HAP-1 (cell line): ENCODE results near the gene KRTAP10-8.
"Not testable (repeated sequence)": the region's sequence is repeated elsewhere in the genome, so short reads cannot be mapped to it uniquely, and the experiment has no call there.

ENCODE experiments used
- DNase-seq, 2 experiments: peaks; one replicate each; pipeline ENCODE4 v3.0.0-alpha.2; 2016 to 2020; ENCODE audit warnings: low spot score in 2 of 2
- H3K27me3 ChIP-seq: fragments of 250-450 bp; sonication (Bioruptor Pico); 2 replicates; pipeline ENCODE4 v1.5.1; 2020; ENCODE audit warnings: low read depth, mild to moderate bottlenecking, moderate library complexity
- H3K36me3 ChIP-seq: fragments of 250-450 bp; sonication (Bioruptor Pico); replicated peaks from 2 replicates; pipeline ENCODE4 v1.5.1; 2020; ENCODE audit warnings: mild to moderate bottlenecking
- H3K4me1 ChIP-seq: fragments of 250-450 bp; sonication (Bioruptor Pico); 2 replicates; pipeline ENCODE4 v1.5.1; 2020; ENCODE audit warnings: mild to moderate bottlenecking
- H3K4me3 ChIP-seq: fragments of 250-450 bp; sonication (Bioruptor Pico); 2 replicates; pipeline ENCODE4 v1.5.1; 2020; ENCODE audit warnings: mild to moderate bottlenecking, moderate library complexity
- H3K9me3 ChIP-seq: fragments of 250-450 bp; sonication (Bioruptor Pico); 2 replicates; pipeline ENCODE4 v1.5.1; 2020; ENCODE audit warnings: mild to moderate bottlenecking, moderate library complexity
- in situ Hi-C: fragments of 300-500 bp; cut with MboI; formaldehyde crosslinking; loops from 3 replicates; pipeline ENCODE4 v1.14.3; 2020; ENCODE audit warnings: low sequenced_read_pairs, inconsistent platforms, mixed read lengths

KRTAP10-8 gene

GRCh38 chr21:44599264-44600029 lies 12.4 kb upstream of the KRTAP10-8 start:
- Histone ChIP-seq H3K4me3 (no peak overlapping the region), H3K9me3 (no peaks in the 10 kb centered on the region), H3K36me3 (no peaks in the 10 kb centered on the region), H3K4me1 (no peaks in the 10 kb centered on the region), H3K27me3 (0 out of 2 replicates have a peak, but pooled peaks cover 4% of the 10 kb centered on the region)
- in situ Hi-C loops: no loop called here
- no peak for DNase-seq

- H3K27me3 ChIP-seq, in situ Hi-C loops, H3K4me3 ChIP-seq: not testable (repeated sequence)
These were observed 11.5 kb upstream of the KRTAP10-8 start, which contains the start of gene KRTAP10-7 for GRCh38 chr21:44600118-44600978. Gene KRTAP10-7 (plus strand): TSS chr21:44600597. CDS start chr21:44600622, 25 bp downstream.

DNA sequence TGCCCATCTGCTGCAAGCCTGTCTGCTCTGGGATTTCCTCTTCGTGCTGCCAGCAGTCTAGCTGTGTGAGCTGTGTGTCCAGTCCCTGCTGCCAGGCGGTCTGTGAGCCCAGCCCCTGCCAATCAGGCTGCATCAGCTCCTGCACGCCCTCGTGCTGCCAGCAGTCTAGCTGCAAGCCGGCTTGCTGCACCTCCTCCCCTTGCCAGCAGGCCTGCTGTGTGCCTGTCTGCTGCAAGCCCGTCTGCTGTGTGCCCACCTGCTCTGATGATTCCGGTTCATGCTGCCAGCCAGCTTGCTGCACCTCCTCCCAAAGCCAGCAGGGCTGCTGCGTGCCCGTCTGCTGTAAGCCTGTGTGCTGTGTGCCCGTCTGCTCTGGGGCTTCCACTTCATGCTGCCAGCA lies 10.8 kb upstream of the KRTAP10-8 start:
- H3K27me3 ChIP-seq, H3K36me3 ChIP-seq, H3K9me3 ChIP-seq, in situ Hi-C loops, H3K4me3 ChIP-seq, DNase-seq, H3K4me1 ChIP-seq: not testable (repeated sequence)

More at GRCh38 chr21:44600118-44600978, 11.5 kb upstream of the KRTAP10-8 start, which contains the start of gene KRTAP10-7:
- H3K9me3 ChIP-seq, H3K36me3 ChIP-seq, DNase-seq, H3K4me1 ChIP-seq: not testable (repeated sequence)

DNA sequence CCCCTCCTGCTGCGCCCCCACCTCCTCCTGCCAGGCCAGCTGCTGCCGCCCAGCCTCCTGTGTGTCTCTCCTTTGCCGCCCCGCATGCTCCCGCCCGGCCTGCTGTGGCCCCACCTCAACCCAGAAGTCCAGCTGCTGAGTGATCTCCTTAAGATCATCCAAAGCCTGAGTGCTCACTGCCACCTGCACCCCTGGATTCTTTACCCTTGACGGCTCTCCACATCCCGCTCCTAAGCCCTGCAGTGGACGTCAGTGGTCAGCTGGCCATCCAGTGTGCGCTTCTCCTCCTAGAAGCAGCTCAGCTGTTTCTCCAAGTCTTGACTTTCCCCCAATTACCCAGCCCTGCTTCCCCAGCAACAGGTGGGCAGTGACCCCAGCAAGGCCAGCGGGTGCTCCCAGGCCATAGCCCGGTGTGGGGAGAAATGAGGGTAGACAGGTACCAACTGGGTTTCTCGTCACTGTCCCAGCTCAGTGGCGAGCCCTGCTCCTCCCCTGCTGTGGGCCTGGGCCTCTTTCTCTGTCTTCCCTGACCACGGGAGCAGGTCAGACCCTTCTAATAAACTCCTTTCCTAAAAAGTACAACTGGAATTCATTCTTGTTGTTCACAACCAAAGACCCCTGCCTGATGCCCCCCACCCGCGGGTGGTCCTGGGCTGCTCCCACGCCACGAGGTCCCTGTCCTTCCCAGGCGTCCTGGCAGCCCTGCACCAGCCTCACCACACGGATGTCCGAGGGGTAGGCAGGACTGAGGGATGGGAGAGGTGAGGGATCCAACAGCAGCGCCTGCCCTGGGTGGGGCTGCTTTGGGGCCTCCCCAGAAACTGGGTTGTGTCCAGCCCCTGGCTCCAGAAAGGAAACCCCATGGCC lies 10.1 kb upstream of the KRTAP10-8 start:
- Histone ChIP-seq H3K27me3 (0 out of 2 replicates have a peak, but pooled peaks cover 2% of the 10 kb centered on the region), H3K36me3 (no peaks in the 10 kb centered on the region), H3K4me1 (no peaks in the 10 kb centered on the region), H3K9me3 (no peaks in the 10 kb centered on the region), H3K4me3 (no peak overlapping the region)
- no peak for DNase-seq
- in situ Hi-C loops: no loop called here

DNA sequence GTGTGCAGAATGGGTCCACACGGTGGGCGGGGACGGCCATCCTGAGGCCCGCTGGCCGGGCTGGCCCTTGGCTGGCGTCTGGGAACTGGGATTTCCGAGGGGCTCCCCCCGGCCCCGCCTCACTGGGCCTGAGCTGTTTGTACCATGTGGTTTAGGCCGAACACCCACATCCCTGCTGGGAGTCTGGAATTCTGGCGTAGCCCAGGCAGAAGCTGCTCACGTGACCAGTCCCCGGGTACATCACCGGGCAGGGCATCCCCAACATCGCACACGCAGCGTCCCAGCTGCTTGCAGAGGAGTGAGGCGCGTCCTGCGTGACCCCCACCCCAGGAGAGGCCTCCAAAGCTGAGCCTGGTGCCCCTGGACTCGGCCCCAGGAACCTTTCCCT lies 9.4 kb upstream of the KRTAP10-8 start:
- Histone ChIP-seq H3K9me3 (no peaks in the 10 kb centered on the region), H3K4me3 (no peak overlapping the region), H3K4me1 (no peaks in the 10 kb centered on the region), H3K27me3 (no peaks in the 10 kb centered on the region), H3K36me3 (no peaks in the 10 kb centered on the region)
- DNase-seq: no peak
- in situ Hi-C loops: no loop called here

DNA sequence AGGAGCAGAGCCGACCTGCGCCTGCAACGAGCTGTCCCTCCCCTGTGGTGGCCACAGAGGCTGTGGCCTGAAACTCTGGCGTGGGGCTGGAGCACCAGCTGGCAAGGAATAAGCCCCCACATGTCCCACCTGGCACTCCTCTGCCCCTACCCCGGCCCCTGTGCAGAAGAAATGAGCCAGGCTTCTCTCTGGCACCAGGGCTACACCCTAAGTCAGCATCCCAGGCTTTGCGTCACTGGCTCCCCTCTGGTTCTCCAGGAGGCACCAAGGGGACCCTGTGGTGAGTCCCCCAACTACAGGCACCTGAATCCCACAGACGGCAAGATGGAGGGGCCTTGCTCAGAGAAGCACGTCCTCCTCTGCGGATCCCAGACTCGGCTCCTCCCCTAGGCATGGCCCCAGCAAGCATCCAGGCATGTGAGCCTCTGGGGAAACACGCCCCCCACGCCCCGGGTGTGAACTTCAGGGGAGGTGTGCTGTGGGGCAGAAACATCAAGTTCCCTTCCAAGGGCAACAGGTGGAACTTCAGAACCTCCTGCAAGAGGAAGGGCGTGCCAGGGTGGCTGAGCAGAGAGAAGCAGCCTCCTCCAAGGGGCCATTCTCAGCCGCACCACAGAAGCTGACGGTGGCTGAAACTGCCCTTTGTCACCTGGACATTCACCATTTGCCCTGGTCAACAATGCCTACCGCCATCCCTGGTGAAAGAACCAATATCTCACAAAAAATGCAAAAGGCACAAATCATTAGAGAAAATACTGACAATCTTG lies 8.6 kb upstream of the KRTAP10-8 start:
- Histone ChIP-seq H3K9me3 (no peaks in the 10 kb centered on the region), H3K4me3 (no peak overlapping the region), H3K27me3 (no peaks in the 10 kb centered on the region), H3K36me3 (no peaks in the 10 kb centered on the region), H3K4me1 (no peaks in the 10 kb centered on the region)
- DNase-seq: no peak
- in situ Hi-C loops: no loop called here

- Histone ChIP-seq H3K4me3 (no peak overlapping the region), H3K4me1 (no peaks in the 10 kb centered on the region), H3K9me3 (no peaks in the 10 kb centered on the region), H3K36me3 (no peaks in the 10 kb centered on the region), H3K27me3 (no peaks in the 10 kb centered on the region)
- in situ Hi-C loops: no loop called here
- no peak for DNase-seq
These were observed 8.0 kb upstream of the KRTAP10-8 start for GRCh38 chr21:44603911-44604310.

DNA sequence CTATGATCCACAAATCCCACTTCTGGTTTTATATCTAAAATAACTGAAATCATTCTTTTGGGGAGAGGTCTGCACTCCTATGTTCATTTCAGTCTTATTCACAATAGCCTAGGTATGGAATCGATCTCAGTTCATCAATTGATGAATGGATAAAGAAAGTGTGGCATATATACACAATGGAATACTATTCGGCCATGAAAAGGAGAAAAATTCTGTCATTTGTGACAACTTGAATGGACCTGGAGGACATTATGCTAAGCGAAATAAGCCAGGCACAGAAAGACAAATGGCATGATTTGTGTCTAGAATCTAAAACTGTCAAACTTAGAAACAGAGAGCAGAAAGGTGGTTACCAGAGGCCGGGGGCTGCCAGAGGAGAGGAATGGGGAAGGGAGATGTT lies 5.4 kb upstream of the KRTAP10-8 start:
- H3K4me3 ChIP-seq: no peak overlapping the region
- no peaks in the 10 kb centered on the region; the same call in 1 of the 2 replicates for H3K9me3 ChIP-seq
- in situ Hi-C loops: no loop called here
- H3K27me3 ChIP-seq: no peaks in the 10 kb centered on the region
- H3K36me3 ChIP-seq: no peaks in the 10 kb centered on the region
- H3K4me1 ChIP-seq: no peaks in the 10 kb centered on the region
- DNase-seq: no peak

DNA sequence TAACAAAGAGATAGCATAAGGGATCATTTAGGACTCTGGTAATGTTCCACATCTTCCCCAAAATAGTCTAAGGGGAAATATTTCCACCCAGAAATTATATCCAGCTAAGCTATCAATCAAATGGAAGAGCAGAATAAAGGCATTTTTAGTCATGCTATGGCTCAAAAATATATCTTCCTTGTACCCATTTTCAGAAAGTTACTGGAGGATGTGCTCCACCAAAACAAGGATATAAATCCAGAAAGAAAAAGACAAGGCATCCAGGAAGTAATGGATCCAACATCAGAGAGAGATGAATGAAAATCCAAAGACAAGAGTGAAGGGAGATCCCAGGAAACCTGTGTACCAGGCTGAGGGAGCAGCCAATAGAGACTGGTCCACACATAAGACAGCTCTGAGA lies 2.7 kb upstream of the KRTAP10-8 start:
- in situ Hi-C loops: no loop called here
- no peak overlapping the region for H3K4me3 ChIP-seq
- H3K27me3 ChIP-seq: no peaks in the 10 kb centered on the region
- DNase-seq: no peak
- no peaks in the 10 kb centered on the region; the same call in 1 of the 2 replicates for H3K9me3 ChIP-seq
- H3K4me1 ChIP-seq: no peaks in the 10 kb centered on the region
- no peaks in the 10 kb centered on the region for H3K36me3 ChIP-seq

- in situ Hi-C loops, H3K4me3 ChIP-seq, H3K4me1 ChIP-seq, H3K27me3 ChIP-seq, DNase-seq, H3K9me3 ChIP-seq, H3K36me3 ChIP-seq: not testable (repeated sequence)
These were observed 1.6 kb upstream of the KRTAP10-8 start for GRCh38 chr21:44610157-44610843.

GRCh38 chr21:44611551-44611950 lies 328 bp upstream of the KRTAP10-8 start:
- Histone ChIP-seq H3K4me1 (no peaks in the 10 kb centered on the region), H3K27me3 (no peaks in the 10 kb centered on the region), H3K36me3 (no peaks in the 10 kb centered on the region), H3K9me3 (no peaks in the 10 kb centered on the region; the same call in 1 of the 2 replicates), H3K4me3 (no peak overlapping the region)
- DNase-seq: no peak
- in situ Hi-C loops: no loop called here

DNA sequence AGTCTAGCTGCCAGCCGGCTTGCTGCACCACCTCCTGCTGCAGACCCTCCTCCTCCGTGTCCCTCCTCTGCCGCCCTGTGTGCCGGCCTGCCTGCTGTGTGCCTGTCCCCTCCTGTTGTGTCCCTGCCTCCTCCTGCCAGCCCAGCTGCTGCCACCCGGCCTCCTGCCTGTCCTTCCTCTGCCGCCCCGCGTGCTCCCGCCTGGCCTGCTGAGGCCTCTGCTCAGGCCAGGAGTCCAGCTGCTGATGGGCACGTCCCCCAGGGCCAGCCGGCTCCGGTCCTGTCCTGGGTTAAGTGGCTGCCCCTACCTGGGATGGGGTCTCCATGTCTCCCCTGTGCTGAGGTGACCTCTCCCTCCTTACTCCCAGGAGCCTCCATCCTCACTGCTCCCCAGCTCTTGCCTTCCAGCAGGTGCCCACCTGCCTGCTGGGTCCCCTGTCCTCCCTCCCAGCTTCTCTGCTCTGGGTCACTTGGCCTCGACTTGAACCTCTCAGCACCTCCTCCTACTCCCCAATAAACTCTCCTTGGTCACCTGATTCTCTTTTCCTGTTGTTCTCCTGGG lies 870 bp downstream of the KRTAP10-8 start:
- in situ Hi-C loops: no loop called here
- no peaks in the 10 kb centered on the region; the same call in 1 of the 2 replicates for H3K9me3 ChIP-seq
- no peaks in the 10 kb centered on the region for H3K27me3 ChIP-seq
- DNase-seq: no peak
- no peak overlapping the region for H3K4me3 ChIP-seq
- H3K36me3 ChIP-seq: no peaks in the 10 kb centered on the region
- no peaks in the 10 kb centered on the region for H3K4me1 ChIP-seq
